GM18907 (cell line): Measurements from ENCODE around the gene PIK3IP1.

Experiments
- ATAC-seq: cut with Tn5 transposase; IDR thresholded peaks from one replicate; pipeline ENCODE4 v1.9.1; 2021; ENCODE audit warnings: mild to moderate bottlenecking, moderate library complexity; ENCODE audit not compliant: unreplicated experiment

Gene PIK3IP1

DNA sequence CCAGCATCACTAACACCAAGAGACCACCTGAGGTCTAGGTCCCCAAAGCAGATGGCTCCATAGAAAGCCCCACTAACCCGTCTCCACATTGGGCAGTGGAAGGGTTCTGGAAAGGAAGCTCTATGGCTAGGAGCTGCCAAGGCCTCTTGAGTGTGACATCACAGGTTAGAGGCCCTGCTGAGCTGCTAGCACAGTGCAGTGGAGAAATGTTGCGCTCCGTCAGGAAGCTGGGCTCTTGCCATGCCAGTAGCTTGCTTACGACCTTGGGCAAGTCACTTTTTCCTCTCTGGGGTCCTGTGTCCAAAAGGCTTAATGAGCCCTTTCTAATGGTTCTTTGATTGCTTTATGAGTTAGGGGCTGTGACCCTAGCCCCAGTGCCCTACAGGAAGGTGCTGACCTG, 10.6 kb downstream of the PIK3IP1 start:
- ATAC-seq = no peak

DNA sequence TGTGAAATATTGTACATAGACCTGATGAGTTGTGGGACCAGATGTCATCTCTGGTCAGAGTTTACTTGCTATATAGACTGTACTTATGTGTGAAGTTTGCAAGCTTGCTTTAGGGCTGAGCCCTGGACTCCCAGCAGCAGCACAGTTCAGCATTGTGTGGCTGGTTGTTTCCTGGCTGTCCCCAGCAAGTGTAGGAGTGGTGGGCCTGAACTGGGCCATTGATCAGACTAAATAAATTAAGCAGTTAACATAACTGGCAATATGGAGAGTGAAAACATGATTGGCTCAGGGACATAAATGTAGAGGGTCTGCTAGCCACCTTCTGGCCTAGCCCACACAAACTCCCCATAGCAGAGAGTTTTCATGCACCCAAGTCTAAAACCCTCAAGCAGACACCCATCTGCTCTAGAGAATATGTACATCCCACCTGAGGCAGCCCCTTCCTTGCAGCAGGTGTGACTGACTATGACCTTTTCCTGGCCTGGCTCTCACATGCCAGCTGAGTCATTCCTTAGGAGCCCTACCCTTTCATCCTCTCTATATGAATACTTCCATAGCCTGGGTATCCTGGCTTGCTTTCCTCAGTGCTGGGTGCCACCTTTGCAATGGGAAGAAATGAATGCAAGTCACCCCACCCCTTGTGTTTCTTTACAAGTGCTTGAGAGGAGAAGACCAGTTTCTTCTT, 12.3 kb downstream of the PIK3IP1 start:
- ATAC-seq = no peak

DNA sequence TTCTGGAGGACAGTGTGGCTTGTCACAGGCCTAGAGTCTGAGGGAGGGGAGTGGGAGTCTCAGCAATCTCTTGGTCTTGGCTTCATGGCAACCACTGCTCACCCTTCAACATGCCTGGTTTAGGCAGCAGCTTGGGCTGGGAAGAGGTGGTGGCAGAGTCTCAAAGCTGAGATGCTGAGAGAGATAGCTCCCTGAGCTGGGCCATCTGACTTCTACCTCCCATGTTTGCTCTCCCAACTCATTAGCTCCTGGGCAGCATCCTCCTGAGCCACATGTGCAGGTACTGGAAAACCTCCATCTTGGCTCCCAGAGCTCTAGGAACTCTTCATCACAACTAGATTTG, 13.0 kb downstream of the PIK3IP1 start:
- ATAC-seq = no peak

DNA sequence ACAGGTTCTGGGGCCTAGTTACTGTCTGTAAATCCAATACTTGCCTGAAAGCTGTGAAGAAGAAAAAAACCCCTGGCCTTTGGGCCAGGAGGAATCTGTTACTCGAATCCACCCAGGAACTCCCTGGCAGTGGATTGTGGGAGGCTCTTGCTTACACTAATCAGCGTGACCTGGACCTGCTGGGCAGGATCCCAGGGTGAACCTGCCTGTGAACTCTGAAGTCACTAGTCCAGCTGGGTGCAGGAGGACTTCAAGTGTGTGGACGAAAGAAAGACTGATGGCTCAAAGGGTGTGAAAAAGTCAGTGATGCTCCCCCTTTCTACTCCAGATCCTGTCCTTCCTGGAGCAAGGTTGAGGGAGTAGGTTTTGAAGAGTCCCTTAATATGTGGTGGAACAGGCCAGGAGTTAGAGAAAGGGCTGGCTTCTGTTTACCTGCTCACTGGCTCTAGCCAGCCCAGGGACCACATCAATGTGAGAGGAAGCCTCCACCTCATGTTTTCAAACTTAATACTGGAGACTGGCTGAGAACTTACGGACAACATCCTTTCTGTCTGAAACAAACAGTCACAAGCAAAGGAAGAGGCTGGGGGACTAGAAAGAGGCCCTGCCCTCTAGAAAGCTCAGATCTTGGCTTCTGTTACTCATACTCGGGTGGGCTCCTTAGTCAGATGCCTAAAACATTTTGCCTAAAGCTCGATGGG, 13.5 kb downstream of the PIK3IP1 start:
- ATAC-seq = no peak

DNA sequence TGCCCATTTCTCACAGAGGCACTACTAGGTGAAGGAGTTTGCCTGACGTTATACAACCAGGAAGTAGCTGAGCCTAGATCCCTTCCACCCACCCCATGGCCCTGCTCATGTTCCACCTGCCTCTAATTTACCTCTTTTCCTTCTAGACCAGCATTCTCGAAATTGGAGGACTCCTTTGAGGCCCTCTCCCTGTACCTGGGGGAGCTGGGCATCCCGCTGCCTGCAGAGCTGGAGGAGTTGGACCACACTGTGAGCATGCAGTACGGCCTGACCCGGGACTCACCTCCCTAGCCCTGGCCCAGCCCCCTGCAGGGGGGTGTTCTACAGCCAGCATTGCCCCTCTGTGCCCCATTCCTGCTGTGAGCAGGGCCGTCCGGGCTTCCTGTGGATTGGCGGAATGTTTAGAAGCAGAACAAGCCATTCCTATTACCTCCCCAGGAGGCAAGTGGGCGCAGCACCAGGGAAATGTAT, 14.1 kb downstream of the PIK3IP1 start:
- ATAC-seq = no peak

DNA sequence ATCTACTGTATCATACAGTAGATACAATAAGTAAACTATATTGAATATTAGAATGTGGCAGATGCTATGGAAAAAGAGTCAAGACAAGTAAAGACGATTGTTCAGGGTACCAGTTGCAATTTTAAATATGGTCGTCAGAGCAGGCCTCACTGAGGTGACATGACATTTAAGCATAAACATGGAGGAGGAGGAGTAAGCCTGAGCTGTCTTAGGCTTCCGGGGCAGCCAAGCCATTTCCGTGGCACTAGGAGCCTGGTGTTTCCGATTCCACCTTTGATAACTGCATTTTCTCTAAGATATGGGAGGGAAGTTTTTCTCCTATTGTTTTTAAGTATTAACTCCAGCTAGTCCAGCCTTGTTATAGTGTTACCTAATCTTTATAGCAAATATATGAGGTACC, 14.5 kb downstream of the PIK3IP1 start:
- no peak for ATAC-seq

DNA sequence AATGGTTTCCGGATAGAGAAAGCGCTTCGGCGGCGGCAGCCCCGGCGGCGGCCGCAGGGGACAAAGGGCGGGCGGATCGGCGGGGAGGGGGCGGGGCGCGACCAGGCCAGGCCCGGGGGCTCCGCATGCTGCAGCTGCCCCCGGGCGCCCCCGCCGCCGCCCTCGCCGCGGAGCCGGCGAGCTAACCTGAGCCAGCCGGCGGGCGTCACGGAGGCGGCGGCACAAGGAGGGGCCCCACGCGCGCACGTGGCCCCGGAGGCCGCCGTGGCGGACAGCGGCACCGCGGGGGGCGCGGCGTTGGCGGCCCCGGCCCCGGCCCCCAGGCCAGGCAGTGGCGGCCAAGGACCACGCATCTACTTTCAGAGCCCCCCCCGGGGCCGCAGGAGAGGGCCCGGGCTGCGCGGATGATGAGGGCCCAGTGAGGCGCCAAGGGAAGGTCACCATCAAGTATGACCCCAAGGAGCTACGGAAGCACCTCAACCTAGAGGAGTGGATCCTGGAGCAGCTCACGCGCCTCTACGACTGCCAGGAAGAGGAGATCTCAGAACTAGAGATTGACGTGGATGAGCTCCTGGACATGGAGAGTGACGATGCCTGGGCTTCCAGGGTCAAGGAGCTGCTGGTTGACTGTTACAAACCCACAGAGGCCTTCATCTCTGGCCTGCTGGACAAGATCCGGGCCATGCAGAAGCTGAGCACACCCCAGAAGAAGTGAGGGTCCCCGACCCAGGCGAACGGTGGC, 15.7 kb downstream of the PIK3IP1 start:
- no peak for ATAC-seq

DNA sequence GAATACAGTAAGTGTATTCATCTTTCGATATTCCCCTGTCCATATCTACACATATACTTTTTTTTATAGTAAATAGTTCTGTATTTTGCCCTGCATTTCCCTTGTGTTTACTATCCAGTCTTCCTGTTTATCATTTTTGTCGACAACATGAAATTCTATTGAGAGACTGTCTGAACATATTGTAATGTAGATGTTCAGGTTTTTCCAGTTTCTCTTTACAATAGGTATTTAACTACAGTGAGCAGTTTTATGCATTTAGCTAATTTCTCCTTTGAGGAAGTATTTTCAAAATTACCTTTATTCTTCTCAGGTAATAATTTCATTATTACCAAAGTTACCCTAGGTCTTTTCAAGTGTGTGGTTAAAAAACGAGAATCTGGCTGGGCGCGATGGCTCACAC, 16.7 kb downstream of the PIK3IP1 start:
- no peak for ATAC-seq

DNA sequence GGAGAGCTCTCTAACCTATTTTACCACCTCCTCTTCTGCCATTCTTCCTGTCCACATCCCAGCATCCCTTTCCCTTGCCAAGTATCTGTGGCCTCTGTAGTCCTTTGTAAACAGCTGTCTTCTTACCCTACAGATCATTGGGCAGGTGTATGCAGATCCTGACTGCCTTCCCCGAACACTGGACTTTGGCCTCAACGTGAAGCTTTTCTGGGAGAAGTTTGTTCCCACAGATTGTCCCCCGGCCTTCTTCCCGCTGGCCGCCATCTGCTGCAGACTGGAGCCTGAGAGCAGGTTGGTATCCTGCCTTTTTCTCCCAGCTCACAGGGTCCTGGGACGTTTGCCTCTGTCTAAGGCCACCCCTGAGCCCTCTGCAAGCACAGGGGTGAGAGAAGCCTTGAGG, 17.3 kb downstream of the PIK3IP1 start:
- ATAC-seq = no peak

DNA sequence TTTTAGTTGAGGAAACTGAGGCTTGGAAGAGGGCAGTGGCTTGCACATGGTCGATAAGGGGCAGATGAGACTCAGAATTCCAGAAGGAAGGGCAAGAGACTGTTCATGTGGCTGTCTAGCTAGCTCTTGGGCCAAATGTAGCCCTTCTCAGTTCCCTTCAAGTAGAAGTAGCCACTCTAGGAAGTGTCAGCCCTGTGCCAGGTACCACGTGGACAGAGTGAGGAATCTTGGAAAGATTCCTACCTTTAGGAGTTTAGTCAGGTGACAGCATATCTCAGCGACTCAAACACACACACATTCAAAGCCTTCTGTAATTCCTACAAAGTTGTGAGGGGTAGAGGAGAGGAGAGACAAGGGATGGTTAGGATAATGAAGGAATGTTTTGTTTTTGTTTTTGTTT, 18.3 kb downstream of the PIK3IP1 start:
- no peak for ATAC-seq

DNA sequence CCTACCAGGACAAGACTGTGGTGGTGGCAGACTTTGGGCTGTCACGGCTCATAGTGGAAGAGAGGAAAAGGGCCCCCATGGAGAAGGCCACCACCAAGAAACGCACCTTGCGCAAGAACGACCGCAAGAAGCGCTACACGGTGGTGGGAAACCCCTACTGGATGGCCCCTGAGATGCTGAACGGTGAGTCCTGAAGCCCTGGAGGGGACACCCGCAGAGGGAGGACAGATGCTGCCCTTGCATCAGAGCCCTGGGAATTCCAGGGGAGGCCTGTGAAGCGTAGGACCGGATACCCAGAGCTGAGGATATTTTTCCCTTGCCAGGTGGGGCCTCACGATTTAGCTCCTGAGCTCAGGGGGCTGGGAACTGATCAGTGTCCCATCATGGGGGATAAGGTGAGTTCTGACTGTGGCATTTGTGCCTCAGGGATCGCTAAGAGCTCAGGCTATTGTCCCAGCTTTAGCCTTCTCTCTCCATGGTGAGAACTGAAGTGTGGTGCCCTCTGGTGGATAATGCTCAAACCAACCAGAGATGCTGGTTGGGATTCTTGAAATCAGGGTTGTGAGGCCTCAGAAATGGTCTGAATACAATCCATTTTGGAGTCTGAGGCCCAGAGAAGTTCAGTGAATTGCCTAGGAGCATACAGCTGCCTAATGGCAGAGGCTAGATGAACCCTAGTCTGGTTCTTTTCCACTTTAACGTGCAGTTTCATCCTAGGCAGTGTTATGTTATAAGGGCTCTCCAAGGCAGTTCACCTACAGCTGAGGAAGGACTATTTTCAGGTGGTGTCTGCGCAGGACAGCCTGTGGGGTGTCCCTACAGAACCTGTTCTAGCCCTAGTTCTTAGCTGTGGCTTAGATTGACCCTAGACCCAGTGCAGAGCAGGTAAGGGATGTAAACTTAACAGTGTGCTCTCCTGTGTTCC, 19.5 kb downstream of the PIK3IP1 start:
- ATAC-seq = no peak

DNA sequence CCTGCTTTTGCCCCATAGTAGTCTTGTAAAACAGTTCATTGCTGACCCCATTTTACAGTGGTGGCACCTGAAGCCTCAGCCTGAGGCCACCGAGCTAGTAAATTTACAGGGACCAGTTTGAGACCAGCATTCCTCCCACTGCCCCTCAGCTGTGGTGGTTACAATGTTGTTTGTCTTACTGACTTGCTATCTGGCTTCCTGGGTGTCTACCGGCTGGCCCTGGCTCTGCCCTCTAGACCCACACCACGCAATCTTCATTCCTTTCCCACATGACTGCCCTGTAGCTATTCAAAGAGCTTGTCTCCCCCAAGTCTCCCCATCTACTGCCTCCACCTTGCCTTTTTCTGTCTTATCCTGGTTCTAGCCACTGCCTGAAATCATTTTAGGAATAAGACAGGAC, 20.8 kb downstream of the PIK3IP1 start:
- no peak for ATAC-seq

DNA sequence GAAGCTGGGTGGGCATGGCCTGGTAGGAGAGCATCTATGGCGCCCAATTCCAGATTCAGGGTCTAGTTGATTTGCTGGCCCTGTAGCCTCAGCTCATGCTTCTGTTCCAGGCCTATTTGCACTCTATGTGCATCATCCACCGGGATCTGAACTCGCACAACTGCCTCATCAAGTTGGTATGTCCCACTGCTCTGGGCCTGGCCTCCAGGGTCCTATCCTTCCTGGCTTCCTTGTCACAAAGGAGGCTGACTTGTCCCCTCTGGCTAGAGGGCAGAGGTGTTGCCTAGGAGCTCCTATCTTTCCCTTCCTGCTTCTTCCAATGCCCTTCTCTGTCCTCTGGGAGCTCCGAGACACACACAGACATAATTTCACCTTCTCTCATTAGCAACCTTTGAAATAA, 21.3 kb downstream of the PIK3IP1 start:
- no peak for ATAC-seq

DNA sequence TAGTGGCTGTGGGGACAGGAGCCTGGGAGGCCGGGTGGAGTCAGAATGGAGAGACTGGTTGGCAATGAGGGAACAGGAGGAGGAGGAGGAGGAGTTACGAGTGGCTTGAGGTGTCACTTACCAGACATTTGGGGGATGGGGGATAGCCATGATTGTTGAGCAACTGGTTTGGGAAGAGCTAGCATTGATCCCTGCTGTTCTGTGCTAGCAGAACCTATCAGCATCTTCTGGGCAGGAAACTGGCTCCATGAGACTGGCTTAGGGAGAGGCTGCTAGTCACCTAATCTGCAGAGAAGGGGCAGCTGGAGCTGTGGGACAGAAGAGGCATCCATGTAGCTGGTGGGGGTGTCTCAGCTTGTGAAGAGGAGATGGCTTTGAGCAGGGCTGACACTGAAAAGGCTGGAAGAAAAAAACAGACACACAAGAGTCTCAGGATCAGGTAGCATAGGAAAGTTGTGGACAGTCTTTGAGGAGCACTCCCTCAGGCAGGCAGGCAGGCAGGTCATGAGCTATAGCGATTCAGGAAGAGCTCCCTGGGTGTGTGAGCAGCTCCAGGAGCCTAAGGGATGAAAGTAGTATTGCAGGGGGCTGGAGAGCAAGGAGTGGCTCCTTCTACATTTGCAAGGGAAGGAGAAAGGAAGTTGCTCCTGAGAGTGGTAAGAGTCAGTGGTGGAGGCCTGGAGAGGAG, 22.3 kb downstream of the PIK3IP1 start:
- no peak for ATAC-seq

DNA sequence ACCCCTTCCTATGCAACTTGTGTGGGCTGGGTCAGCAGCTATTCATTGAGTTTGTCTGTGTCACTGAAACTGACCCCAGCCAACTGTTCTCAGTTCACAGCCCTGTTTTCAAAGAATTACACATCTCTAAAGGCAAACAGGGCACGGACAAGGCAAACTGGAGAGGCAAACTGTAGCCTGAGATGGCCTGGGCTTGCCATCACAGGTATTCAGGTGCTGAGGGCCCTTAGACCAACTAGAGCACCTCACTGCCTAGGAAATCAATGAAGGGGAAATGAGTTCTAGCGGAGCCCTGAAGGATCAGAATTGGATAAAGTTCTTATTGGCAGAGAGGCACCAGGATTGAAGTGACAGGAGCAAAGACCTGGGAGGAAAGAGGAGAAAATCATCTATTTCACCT, 24.0 kb downstream of the PIK3IP1 start:
- no peak for ATAC-seq

DNA sequence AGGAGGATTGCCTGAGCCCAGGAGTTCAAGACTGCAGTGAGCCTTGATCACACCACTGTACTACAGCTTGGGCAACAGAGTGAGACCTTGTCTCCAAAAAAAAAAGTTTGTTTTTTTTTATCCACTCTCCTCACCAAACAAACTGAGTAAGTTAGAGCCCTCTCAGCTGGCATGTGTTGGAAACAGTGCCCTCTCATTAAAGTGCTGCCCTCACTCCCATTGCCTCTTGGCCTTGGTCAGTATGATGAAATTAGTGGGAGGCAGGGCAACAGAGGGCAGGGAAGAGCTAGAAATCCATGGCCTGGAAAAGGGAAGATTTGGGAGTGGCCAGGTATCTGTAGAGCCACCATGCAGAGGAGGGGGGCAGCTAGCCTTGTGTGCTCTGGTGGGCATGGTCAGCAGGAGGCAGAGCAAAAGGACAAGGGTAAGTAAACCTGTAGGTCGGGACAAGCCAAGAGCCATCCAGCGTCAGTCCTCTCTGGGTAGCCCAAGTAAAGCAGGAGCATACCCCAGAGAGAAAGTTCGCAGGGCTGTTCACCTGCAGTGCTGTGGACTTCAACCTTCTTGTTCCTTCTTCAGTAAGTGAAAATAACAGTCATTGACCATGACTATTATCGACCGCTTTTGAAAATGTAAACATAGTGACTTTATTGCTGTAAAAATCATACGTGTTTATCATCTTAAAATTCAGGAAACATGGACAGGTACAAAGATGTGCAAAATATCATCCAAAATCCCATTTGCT, 28.2 kb downstream of the PIK3IP1 start:
- ATAC-seq = no peak

DNA sequence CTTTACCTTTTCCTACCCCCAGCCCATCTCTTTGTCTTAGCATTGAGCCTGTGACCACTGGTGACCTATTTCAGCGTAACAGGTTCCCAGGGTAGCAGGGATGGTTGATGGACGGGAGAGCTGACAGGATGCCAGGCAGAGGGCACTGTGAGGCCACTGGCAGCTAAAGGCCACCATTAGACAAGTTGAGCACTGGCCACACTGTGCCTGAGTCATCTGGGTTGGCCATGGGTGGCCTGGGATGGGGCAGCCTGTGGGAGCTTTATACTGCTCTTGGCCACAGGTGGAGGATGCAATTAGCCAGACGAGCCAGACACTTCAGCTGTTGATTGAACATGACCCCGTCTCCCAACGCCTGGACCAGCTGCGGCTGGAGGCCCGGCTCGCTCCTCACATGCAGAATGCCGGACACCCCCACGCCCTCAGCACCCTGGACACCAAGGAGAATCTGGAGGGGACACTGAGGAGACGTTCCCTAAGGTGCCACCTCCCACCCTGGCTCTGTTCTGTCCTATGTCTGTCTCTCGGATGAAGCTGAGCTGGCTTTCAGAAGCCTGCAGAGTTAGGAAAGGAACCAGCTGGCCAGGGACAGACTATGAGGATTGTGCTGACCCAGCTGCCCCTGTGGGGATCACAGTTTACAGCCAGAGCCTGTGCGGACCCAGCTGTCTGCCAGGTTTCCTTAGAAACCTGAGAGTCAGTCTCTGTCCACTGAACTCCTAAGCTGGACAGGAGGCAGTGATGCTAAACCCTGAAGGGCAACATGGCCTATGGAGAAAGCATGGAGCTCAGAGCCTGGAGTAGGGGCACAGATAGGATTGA, 29.8 kb downstream of the PIK3IP1 start:
- no peak for ATAC-seq

DNA sequence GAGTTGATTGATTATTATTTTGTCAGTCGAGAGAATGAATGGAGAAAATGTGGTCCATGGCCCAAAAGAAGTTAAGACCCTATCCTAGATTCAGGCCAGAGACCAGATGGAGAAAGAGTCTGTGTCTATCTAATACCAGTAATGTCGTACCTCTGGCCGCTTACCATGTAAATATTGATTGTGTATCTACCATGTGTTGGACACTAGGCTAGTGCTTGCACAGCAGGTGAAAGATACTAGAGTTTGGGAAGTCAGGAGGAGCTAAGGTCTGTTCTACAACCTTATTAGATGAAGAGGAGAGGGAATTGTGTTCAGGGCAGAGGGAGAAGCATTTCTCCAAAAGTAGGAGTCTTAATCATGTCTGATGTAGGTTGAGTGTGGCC, 31.8 kb downstream of the PIK3IP1 start:
- no peak for ATAC-seq
